ENCODE measurements around the gene SLC38A11. TPM values are rescaled to one million over a fixed set of nuclear protein-coding genes. Genes with fewer than 3 reads are reported as not detected.

Gene SLC38A11
- total and polyA plus RNA-seq, 2 of the 8 experiments (the other 6 are each of a cell fraction or from before 2014, with no cell fraction given), result not detected

DNA sequence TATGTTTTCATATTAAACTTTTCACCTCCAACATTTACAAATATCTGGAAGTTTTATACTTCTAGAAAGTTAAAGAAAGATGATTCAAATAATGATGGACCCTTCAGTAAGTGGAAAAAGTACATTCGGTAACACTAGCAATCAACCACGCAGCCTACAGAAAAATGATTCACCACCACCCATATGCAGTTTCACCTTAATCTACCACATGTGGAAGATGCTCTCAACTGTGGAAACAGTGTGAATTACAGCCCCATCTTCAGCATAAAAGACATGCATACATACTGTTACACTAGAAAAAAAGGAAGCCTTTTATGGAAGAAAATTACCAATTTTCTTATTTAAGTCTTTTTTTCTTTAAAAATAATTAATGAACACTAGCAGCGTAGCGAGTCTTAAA is 1.1 kb downstream of the SLC38A11 start:
- Histone ChIP-seq H4K5ac (ENCODE audit: insufficient read length, low read depth, low read length) (no peak overlapping the region), H4K91ac (replicated peaks; ENCODE audit: insufficient read length, low read length) (no peak overlapping the region), H3K4ac (replicated peaks; ENCODE audit: insufficient read length, low read depth, low read length) (no peak overlapping the region), H3K4me1 (replicated peaks in 1 of 4; ENCODE audit: control insufficient read depth in 3 of 4, insufficient read depth in 4 of 4, low read length in 3 of 4) (no peaks in the 10 kb centered on the region), H3K9ac (replicated peaks in 1 of 4; ENCODE audit: extremely low read depth in 1 of 4, low read depth in 3 of 4, low read length in 3 of 4) (no peak overlapping the region), H2AK5ac (ENCODE audit: low read depth, low read length) (no peak overlapping the region), H2BK5ac (ENCODE audit: low read depth, low read length) (no peak overlapping the region), H3K79me2 (ENCODE audit: control insufficient read depth in 1 of 2, insufficient read depth in 2 of 2, low read length in 2 of 2) (no peaks in the 10 kb centered on the region), H2AFZ (ENCODE audit: low read length) (no peak overlapping the region), H3K56ac (replicated peaks; ENCODE audit: insufficient read length, low read depth, low read length) (no peak overlapping the region), H3K79me1 (ENCODE audit: low read depth, low read length) (no peaks in the 10 kb centered on the region), H3K4me3 (ENCODE audit: extremely low read depth in 1 of 4, insufficient read depth in 2 of 4, low read depth in 3 of 4, low read length in 4 of 4) (no peak overlapping the region), H3K23me2 (ENCODE audit: low read depth, low read length) (no peaks in the 10 kb centered on the region), H2BK120ac (replicated peaks; ENCODE audit: low read depth, low read length) (no peak overlapping the region), H3K9me3 (ENCODE audit: insufficient read depth in 2 of 2, low read depth in 1 of 2, low read length in 1 of 2) (no peaks in the 10 kb centered on the region), H3K14ac (ENCODE audit: insufficient read length) (no peak overlapping the region), H3K27ac (ENCODE audit: low read depth, low read length) (no peak overlapping the region), H3K18ac (ENCODE audit: extremely low read depth, low read length) (no peak overlapping the region), H3K23ac (ENCODE audit: insufficient read length) (no peak overlapping the region), H3K4me2 (ENCODE audit: insufficient read depth in 1 of 2, low read depth in 2 of 2, low read length in 2 of 2) (no peak overlapping the region), H2BK20ac (ENCODE audit: low read length) (no peak overlapping the region), H2BK12ac (ENCODE audit: low read depth, low read length) (no peak overlapping the region), H4K8ac (ENCODE audit: extremely low read depth, insufficient read depth, low read length) (no peak overlapping the region), H4K20me1 (replicated peaks in 1 of 2; ENCODE audit: control insufficient read depth in 1 of 2, insufficient read depth in 2 of 2, low read length in 2 of 2) (no peaks in the 10 kb centered on the region), H2BK15ac (ENCODE audit: low read length) (no peak overlapping the region), H3K27me3 (replicated peaks in 1 of 4; ENCODE audit: control insufficient read depth in 3 of 4, extremely low read depth in 1 of 4, insufficient read depth in 3 of 4, low read length in 3 of 4) (no peaks in the 10 kb centered on the region), H3K36me3 (ENCODE audit: control insufficient read depth in 2 of 4, insufficient read depth in 4 of 4, low read length in 3 of 4) (no peaks in the 10 kb centered on the region)
- DNase-seq (ENCODE audit: low read depth in 1 of 2, low spot score in 2 of 2) (no peak), FAIRE-seq (no peak)
- CTCF ChIA-PET (ENCODE audit: partially characterized antibody), result interaction anchor here (0.7 kb wide), 1 partner anchor 1495 kb away, joined by 3 read pairs; no protein-coding TSS in a partner anchor
- POLR2A ChIA-PET (ENCODE audit: partially characterized antibody), result no interaction called here
- WGBS, 2 experiments (ENCODE audit: extremely low coverage in 1 of 2, insufficient coverage in 1 of 2, insufficient read length in 1 of 2, insufficient replicate concordance in 2 of 2, low coverage in 1 of 2, low lambda C conversion rate in 2 of 2, missing lambda C conversion rate in 1 of 2), result 92% methylated on average over 4 of the region's 4 CpGs; no CpG with 5 or more reads in 1 of the 2 experiments
- TF ChIP-seq TAF1 (IDR thresholded peaks at IDR 0.05; ENCODE audit: low read depth, low read length) (no peak), SP2 (IDR thresholded peaks at IDR 0.05; ENCODE audit: low read length) (no peak), RXRA (IDR thresholded peaks at IDR 0.05; ENCODE audit: insufficient read depth, low read depth, low read length) (no peak), TCF12 (IDR thresholded peaks at IDR 0.05; ENCODE audit: low read depth, low read length) (no peak), FOSL1 (IDR thresholded peaks at IDR 0.05; ENCODE audit: insufficient read depth, low read depth, low read length) (no peak), SUZ12 (IDR thresholded peaks at IDR 0.05; ENCODE audit: low read length) (no peak), BACH1 (IDR thresholded peaks at IDR 0.05; ENCODE audit: low read length) (no peak), BCL11A (IDR thresholded peaks at IDR 0.05; ENCODE audit: low read depth in 2 of 2, low read length in 2 of 2) (no peak), GABPA (IDR thresholded peaks at IDR 0.05; ENCODE audit: borderline replicate concordance, insufficient read depth, low read length) (no peak), CBX5 (IDR thresholded peaks at IDR 0.05; ENCODE audit: low read depth, low read length) (no peak), POU5F1 (IDR thresholded peaks at IDR 0.05; ENCODE audit: low read depth, low read length) (no peak), SP1 (IDR thresholded peaks at IDR 0.05; ENCODE audit: low read depth, low read length) (no peak), SAP30 (IDR thresholded peaks at IDR 0.05; ENCODE audit: insufficient read depth, insufficient replicate concordance, low read length) (no peak), PHF8 (conservative IDR thresholded peaks at IDR 0.05; ENCODE audit: low read depth, low read length) (no peak)
- TF ChIP-seq, protein P1, sequence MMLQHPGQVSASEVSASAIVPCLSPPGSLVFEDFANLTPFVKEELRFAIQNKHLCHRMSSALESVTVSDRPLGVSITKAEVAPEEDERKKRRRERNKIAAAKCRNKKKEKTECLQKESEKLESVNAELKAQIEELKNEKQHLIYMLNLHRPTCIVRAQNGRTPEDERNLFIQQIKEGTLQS (IDR thresholded peaks at IDR 0.05; ENCODE audit: insufficient read depth, low read depth, low read length), result no peak

Data from H1 (cell line).